GM12878 (cell line): Measurements from ENCODE around the gene INSC. TPM values are rescaled to one million over a fixed set of nuclear protein-coding genes. Genes with fewer than 3 reads are reported as not detected.

Experiments used
- CHD2 ChIP-seq: IDR thresholded peaks from 2 replicates; pipeline ENCODE4 v1.6.1; 2011; ENCODE audit warnings: low read depth, low read length, improper control_type of control experiment, borderline replicate concordance
- CREB1 ChIP-seq: IDR thresholded peaks from 2 replicates; pipeline ENCODE4 v1.6.1; 2012; ENCODE audit warnings: low read depth, mild to moderate bottlenecking, inconsistent platforms
- CREM ChIP-seq: IDR thresholded peaks from 2 replicates; pipeline ENCODE4 v1.6.1; 2014; ENCODE audit warnings: antibody characterized with exemption, low read depth
- EP300 ChIP-seq, 2 experiments: fragments of 150-350 bp in 1 of 2; IDR thresholded peaks; 2 replicates each; pipeline ENCODE4 v1.6.1; 2011 to 2012; ENCODE audit warnings: low read depth in 2 of 2, low read length in 2 of 2, borderline replicate concordance in 1 of 2, improper control_type of control experiment in 1 of 2, inconsistent platforms in 1 of 2; ENCODE audit not compliant: control insufficient read depth in 1 of 2
- ETV6 ChIP-seq, 2 experiments: fragments of 450-650 bp in 1 of 2; IDR thresholded peaks in 1 of 2; conservative IDR thresholded peaks in 1 of 2; 2 replicates each; pipeline ENCODE4 v1.6.1; 2014; ENCODE audit warnings: antibody characterized with exemption in 1 of 2, borderline replicate concordance in 1 of 2, low read depth in 1 of 2, mild to moderate bottlenecking in 1 of 2, moderate library complexity in 1 of 2
- FOXK2 ChIP-seq: fragments of 450-650 bp; IDR thresholded peaks from 2 replicates; pipeline ENCODE4 v1.6.1; 2017; ENCODE audit warnings: mild to moderate bottlenecking, moderate library complexity
- FOXM1 ChIP-seq: IDR thresholded peaks from 2 replicates; pipeline ENCODE4 v1.6.1; 2012; ENCODE audit warnings: low read depth, mild to moderate bottlenecking, inconsistent platforms, low read length, moderate library complexity
- GATAD2B ChIP-seq: fragments of 450-650 bp; conservative IDR thresholded peaks from 2 replicates; pipeline ENCODE4 v1.6.1; 2017; ENCODE audit warnings: low read depth, mild to moderate bottlenecking, moderate library complexity
- IRF4 ChIP-seq: IDR thresholded peaks from 2 replicates; pipeline ENCODE4 v1.6.1; 2011; ENCODE audit warnings: low read depth, low read length
- JUNB ChIP-seq: IDR thresholded peaks from 2 replicates; pipeline ENCODE4 v1.6.1; 2016; ENCODE audit warnings: antibody characterized with exemption, mild to moderate bottlenecking
- JUND ChIP-seq: IDR thresholded peaks from 2 replicates; pipeline ENCODE4 v1.6.1; 2012; ENCODE audit warnings: low read depth, mild to moderate bottlenecking, low read length, improper control_type of control experiment, moderate library complexity
- KDM1A ChIP-seq: fragments of 200-600 bp; sonication (generic); IDR thresholded peaks from 2 replicates; pipeline ENCODE4 v1.6.1; 2016; ENCODE audit warnings: borderline replicate concordance
- MTA2 ChIP-seq: fragments of 450-650 bp; IDR thresholded peaks from 2 replicates; pipeline ENCODE4 v1.6.1; 2016; ENCODE audit warnings: low read depth, mild to moderate bottlenecking, moderate library complexity
- MXI1 ChIP-seq: fragments of 150-350 bp; IDR thresholded peaks from 2 replicates; pipeline ENCODE4 v1.6.1; 2011; ENCODE audit warnings: low read depth, mild to moderate bottlenecking, inconsistent platforms, low read length, improper control_type of control experiment
- MYC ChIP-seq: IDR thresholded peaks from 2 replicates; pipeline ENCODE4 v1.6.1; 2011; ENCODE audit warnings: mild to moderate bottlenecking, low read length, moderate library complexity, inconsistent platforms; ENCODE audit not compliant: insufficient read depth, insufficient replicate concordance, insufficient read length, severe bottlenecking
- NBN ChIP-seq: fragments of 450-650 bp; IDR thresholded peaks from 2 replicates; pipeline ENCODE4 v1.6.1; 2016
- NR2F1 ChIP-seq: fragments of 450-650 bp; conservative IDR thresholded peaks from 2 replicates; pipeline ENCODE4 v1.6.1; 2017; ENCODE audit warnings: mild to moderate bottlenecking
- PAX8 ChIP-seq: fragments of 450-650 bp; IDR thresholded peaks from 2 replicates; pipeline ENCODE4 v1.6.1; 2017; ENCODE audit warnings: mild to moderate bottlenecking, moderate library complexity
- POU2F2 ChIP-seq: IDR thresholded peaks from 3 replicates; pipeline ENCODE4 v1.6.1; 2011; ENCODE audit warnings: low read depth, mild to moderate bottlenecking, low read length, borderline replicate concordance
- RAD51 ChIP-seq: fragments of 450-650 bp; IDR thresholded peaks from 2 replicates; pipeline ENCODE4 v1.6.1; 2016; ENCODE audit warnings: moderate library complexity, mild to moderate bottlenecking, inconsistent platforms
- RB1 ChIP-seq: fragments of 450-650 bp; formaldehyde crosslinking; IDR thresholded peaks from 2 replicates; pipeline ENCODE4 v1.6.1; 2017; ENCODE audit warnings: mild to moderate bottlenecking, borderline replicate concordance
- RBBP5 ChIP-seq: fragments of 200-600 bp; sonication (generic); conservative IDR thresholded peaks from 2 replicates; pipeline ENCODE4 v1.6.1; 2016
- RELA ChIP-seq: fragments of 450-650 bp; IDR thresholded peaks from 2 replicates; pipeline ENCODE4 v1.8.0; 2014; ENCODE audit warnings: borderline replicate concordance; ENCODE audit not compliant: partially characterized antibody
- RELB ChIP-seq: fragments of 450-650 bp; IDR thresholded peaks from 2 replicates; pipeline ENCODE4 v1.6.1; 2017; ENCODE audit warnings: low read depth, mild to moderate bottlenecking, moderate library complexity
- SP1 ChIP-seq: IDR thresholded peaks from one replicate; pipeline ENCODE4 v1.6.1; 2011; ENCODE audit warnings: low read depth, low read length
- SRF ChIP-seq, 2 experiments: IDR thresholded peaks; 2 replicates each; pipeline ENCODE4 v1.6.1; 2011; ENCODE audit warnings: low read depth in 2 of 2, low read length in 2 of 2, mild to moderate bottlenecking in 1 of 2, moderate library complexity in 1 of 2
- TCF12 ChIP-seq: IDR thresholded peaks from 2 replicates; pipeline ENCODE4 v1.6.1; 2011; ENCODE audit warnings: low read depth, mild to moderate bottlenecking, low read length
- ZBED1 ChIP-seq: IDR thresholded peaks from 2 replicates; pipeline ENCODE4 v1.6.1; 2016; ENCODE audit warnings: borderline replicate concordance
- ZNF592 ChIP-seq: fragments of 450-650 bp; IDR thresholded peaks from 2 replicates; pipeline ENCODE4 v1.6.1; 2017; ENCODE audit warnings: mild to moderate bottlenecking, moderate library complexity
- polyA plus RNA-seq, 11 experiments: library from polyadenylated mRNA; depleted of rRNA in 4 of 11; unstranded in 6 of 11; stranded (reverse) in 5 of 11; fragments of >200 nt; fragmentation: Nextera tagmentation in 4 of 11; fragmentation: Illumina TruSeq in 1 of 11; extraction: Ambion mirVana in 4 of 11; extraction: Trizol in 1 of 11; gene quantifications; 1 replicate in 1 of 11; 2 replicates in 10 of 11; pipeline versions ENCODE4 v1.2.1 to v1.2.3, GENCODE V29; 2011 to 2016; ENCODE audit warnings: inconsistent platforms in 2 of 11, missing spikeins in 2 of 11, low read depth in 1 of 11
- total RNA-seq, 4 experiments: library from RNA; depleted of rRNA in 3 of 4; stranded (reverse); fragments of >200 nt in 3 of 4; fragmentation: Illumina TruSeq in 1 of 4; extraction: Trizol in 1 of 4; gene quantifications; 2 replicates each; pipeline versions ENCODE4 v1.2.1 to v1.2.3, GENCODE V29; 2013 to 2021

INSC gene
- total and polyA plus RNA-seq, 10 of the 15 experiments (the other 5 are each of a cell fraction or from before 2014, with no cell fraction given), result 0.13 to 0.33 TPM; not detected in 8

DNA sequence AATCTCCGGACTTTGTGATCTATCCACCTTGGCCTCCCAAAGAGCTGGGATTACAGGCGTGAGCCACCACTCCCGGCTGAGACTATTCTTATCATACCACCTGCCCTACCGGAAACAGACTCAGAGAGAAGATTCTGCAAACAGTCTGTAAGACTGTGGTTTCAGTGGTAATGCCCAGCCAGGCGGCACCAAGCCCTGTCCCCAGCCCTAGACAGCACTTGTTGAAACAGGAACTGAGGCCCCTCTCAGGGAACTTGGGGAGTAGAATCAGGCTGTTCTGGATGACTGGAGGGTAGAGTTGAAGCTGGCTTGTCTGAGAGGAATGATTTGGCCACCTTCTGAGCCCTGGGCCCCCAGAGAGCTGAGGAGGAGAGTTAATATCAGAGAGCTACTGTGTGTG is 1.3 kb upstream of the INSC start (continued):
- no peak for TF ChIP-seq RAD51
- TF ChIP-seq CREB1, result no peak
- TF ChIP-seq JUNB, result no peak
- TF ChIP-seq ETV6 (conservative IDR thresholded peaks at IDR 0.05 in 1 of 2, IDR thresholded peaks at IDR 0.05 in 1 of 2; ENCODE audit: borderline replicate concordance in 1 of 2, low read depth in 1 of 2), result peak in 1 of 2 experiments; percentile 25; a peak in 1 of 4 replicates
- no peak for TF ChIP-seq FOXM1
- no peak for TF ChIP-seq IRF4
- TF ChIP-seq SP1, result peak; percentile 8
- no peak for TF ChIP-seq POU2F2
- TF ChIP-seq NBN, result no peak
- no peak for TF ChIP-seq JUND
- no peak for TF ChIP-seq RB1
- TF ChIP-seq RELB, result 0 out of 2 replicates have a peak, but pooled peaks have one; percentile 17
- TF ChIP-seq NR2F1, result no peak
- TF ChIP-seq FOXK2, result no peak
- TF ChIP-seq MTA2, result 0 out of 2 replicates have a peak, but pooled peaks have one; percentile 39
- 0 out of 2 replicates have a peak, but pooled peaks have one; percentile 41 for TF ChIP-seq GATAD2B
- TF ChIP-seq EP300 (IDR thresholded peaks at IDR 0.05; ENCODE audit: borderline replicate concordance in 1 of 2, control insufficient read depth in 1 of 2, low read depth in 2 of 2, low read length in 2 of 2), result no peak
- no peak for TF ChIP-seq PAX8
- TF ChIP-seq CREM, result peak; percentile 18; the same call in 1 of the 2 replicates
- no peak for TF ChIP-seq RBBP5
- TF ChIP-seq ZBED1, result no peak
- TF ChIP-seq MYC, result no peak
- no peak for TF ChIP-seq CHD2
- TF ChIP-seq MXI1, result no peak
- TF ChIP-seq KDM1A, result no peak
- no peak; the same call in 1 of the 2 replicates for TF ChIP-seq TCF12
- TF ChIP-seq SRF (IDR thresholded peaks at IDR 0.05; ENCODE audit: low read depth in 2 of 2, low read length in 2 of 2), result no peak
- no peak for TF ChIP-seq ZNF592
- no peak for TF ChIP-seq RELA
